HFFc6 (cell line): ENCODE measurements around the gene MRPL51. TPM values are rescaled to one million over a fixed set of nuclear protein-coding genes. Genes with fewer than 3 reads are reported as not detected.

Experiments used
- DNase-seq: peaks from one replicate; pipeline ENCODE4 v3.0.0-alpha.2; 2018
- H3K27ac Mint-ChIP-seq: 2 replicates; pipeline ENCODE4 v1.8.0; 2020; ENCODE audit warnings: mild to moderate bottlenecking, mixed read lengths
- H3K27me3 Mint-ChIP-seq: 2 replicates; pipeline ENCODE4 v1.8.0; 2021; ENCODE audit warnings: mild to moderate bottlenecking, moderate library complexity, mixed read lengths; ENCODE audit not compliant: insufficient read depth
- H3K36me3 Mint-ChIP-seq: 2 replicates; pipeline ENCODE4 v1.8.0; 2021; ENCODE audit warnings: low read depth, mixed read lengths
- H3K4me1 Mint-ChIP-seq: 2 replicates; pipeline ENCODE4 v1.8.0; 2020; ENCODE audit warnings: low read depth, mixed read lengths
- H3K4me3 Mint-ChIP-seq: 2 replicates; pipeline ENCODE4 v1.8.0; 2020; ENCODE audit warnings: mild to moderate bottlenecking, moderate library complexity, mixed read lengths
- H3K9me3 Mint-ChIP-seq: 2 replicates; pipeline ENCODE4 v1.8.0; 2020; ENCODE audit warnings: mild to moderate bottlenecking, mixed read lengths
- total RNA-seq, 6 experiments: library from RNA; stranded (reverse); fragmentation: NEBNext Ultra II Directional; extraction: Animal tissue kit (Norgen Biotek cat#: 25700); gene quantifications; 2 replicates in 1 of 6; 3 replicates in 5 of 6; pipeline ENCODE4 v1.2.3, GENCODE V29; 2021
- TF ChIP-seq, protein P1 (sequence below): fragments of 200-600 bp; sonication (generic); IDR thresholded peaks from 2 replicates; pipeline ENCODE4 v1.5.0; 2021; ENCODE audit warnings: antibody characterized with exemption, mild to moderate bottlenecking

Gene MRPL51
- total RNA-seq, 6 experiments from 2014 or later, result 227 to 290 (median 257) TPM

GRCh38 chr12:6459004-6459337 lies 34.1 kb downstream of the MRPL51 start:
- H3K36me3 Mint-ChIP-seq, result peaks cover 21% of the 10 kb centered on the region
- H3K27ac Mint-ChIP-seq, result no peak overlapping the region
- H3K9me3 Mint-ChIP-seq, result no peaks in the 10 kb centered on the region
- H3K4me1 Mint-ChIP-seq, result no peaks in the 10 kb centered on the region
- peaks cover 2% of the 10 kb centered on the region; the same call in 1 of the 2 replicates for H3K27me3 Mint-ChIP-seq
- TF ChIP-seq, protein P1, sequence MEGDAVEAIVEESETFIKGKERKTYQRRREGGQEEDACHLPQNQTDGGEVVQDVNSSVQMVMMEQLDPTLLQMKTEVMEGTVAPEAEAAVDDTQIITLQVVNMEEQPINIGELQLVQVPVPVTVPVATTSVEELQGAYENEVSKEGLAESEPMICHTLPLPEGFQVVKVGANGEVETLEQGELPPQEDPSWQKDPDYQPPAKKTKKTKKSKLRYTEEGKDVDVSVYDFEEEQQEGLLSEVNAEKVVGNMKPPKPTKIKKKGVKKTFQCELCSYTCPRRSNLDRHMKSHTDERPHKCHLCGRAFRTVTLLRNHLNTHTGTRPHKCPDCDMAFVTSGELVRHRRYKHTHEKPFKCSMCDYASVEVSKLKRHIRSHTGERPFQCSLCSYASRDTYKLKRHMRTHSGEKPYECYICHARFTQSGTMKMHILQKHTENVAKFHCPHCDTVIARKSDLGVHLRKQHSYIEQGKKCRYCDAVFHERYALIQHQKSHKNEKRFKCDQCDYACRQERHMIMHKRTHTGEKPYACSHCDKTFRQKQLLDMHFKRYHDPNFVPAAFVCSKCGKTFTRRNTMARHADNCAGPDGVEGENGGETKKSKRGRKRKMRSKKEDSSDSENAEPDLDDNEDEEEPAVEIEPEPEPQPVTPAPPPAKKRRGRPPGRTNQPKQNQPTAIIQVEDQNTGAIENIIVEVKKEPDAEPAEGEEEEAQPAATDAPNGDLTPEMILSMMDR, result no peak
- DNase-seq, result no peak
- no peak overlapping the region for H3K4me3 Mint-ChIP-seq

DNA sequence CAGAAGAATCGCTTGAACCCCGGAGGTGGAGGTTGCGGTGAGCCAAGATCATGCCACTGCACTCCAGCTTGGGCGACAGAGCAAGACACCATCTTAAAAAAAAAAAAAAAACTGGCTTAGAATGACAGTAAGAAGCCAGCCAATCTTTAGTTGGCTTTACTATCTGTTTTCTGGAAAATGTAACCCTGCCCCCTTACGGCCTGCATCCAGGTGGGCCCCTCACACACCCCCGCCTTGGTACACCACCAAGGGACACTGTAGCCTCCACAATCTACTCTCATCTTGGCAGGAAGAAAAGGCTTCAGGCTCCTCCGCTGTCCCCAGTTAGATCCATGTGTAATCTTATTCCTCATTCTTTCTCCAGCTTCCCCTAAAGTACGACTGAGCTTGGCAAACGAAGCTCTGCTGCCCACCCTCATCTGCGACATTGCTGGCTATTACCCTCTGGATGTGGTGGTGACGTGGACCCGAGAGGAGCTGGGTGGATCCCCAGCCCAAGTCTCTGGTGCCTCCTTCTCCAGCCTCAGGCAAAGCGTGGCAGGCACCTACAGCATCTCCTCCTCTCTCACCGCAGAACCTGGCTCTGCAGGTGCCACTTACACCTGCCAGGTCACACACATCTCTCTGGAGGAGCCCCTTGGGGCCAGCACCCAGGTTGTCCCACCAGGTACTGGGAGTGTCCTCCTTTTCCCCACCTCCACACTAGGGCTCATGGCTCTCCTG lies 34.6 kb downstream of the MRPL51 start:
- DNase-seq, result no peak
- TF ChIP-seq, protein P1, result no peak
- Mint-ChIP-seq H3K36me3 (peaks cover 22% of the 10 kb centered on the region), H3K27ac (no peak overlapping the region), H3K27me3 (peaks cover 2% of the 10 kb centered on the region; the same call in 1 of the 2 replicates), H3K4me1 (no peaks in the 10 kb centered on the region), H3K9me3 (no peaks in the 10 kb centered on the region), H3K4me3 (no peak overlapping the region)

DNA sequence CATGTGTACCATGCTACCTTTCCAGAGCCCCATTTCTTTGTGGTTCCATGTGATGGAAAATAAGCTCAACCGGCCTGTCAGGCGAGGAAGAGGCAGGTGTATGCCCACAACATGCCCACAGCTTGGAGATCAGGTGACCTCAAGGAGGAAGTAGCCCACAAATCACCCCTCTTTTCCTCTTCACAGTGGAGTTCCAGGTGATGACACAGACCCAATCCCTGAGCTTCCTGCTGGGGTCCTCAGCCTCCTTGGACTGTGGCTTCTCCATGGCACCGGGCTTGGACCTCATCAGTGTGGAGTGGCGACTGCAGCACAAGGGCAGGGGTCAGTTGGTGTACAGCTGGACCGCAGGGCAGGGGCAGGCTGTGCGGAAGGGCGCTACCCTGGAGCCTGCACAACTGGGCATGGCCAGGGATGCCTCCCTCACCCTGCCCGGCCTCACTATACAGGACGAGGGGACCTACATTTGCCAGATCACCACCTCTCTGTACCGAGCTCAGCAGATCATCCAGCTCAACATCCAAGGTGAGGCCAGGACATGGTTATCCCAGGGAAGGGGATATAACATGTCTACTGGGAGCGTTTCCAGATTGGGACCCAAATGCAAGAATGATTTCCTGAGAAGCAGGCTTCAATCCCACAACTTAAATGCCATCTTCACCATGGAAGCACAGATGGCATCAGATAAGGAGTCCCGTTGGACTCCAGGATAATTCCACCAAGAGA lies 35.7 kb downstream of the MRPL51 start:
- no peak overlapping the region for H3K4me3 Mint-ChIP-seq
- H3K9me3 Mint-ChIP-seq, result no peaks in the 10 kb centered on the region
- TF ChIP-seq, protein P1, result no peak
- peaks cover 2% of the 10 kb centered on the region; the same call in 1 of the 2 replicates for H3K27me3 Mint-ChIP-seq
- peaks cover 24% of the 10 kb centered on the region for H3K36me3 Mint-ChIP-seq
- peaks cover 7% of the 10 kb centered on the region for H3K4me1 Mint-ChIP-seq
- no peak for DNase-seq
- peak overlapping the region; percentile 42; the same call in 1 of the 2 replicates for H3K27ac Mint-ChIP-seq

GRCh38 chr12:6452944-6453630 lies 40.0 kb downstream of the MRPL51 start:
- Mint-ChIP-seq H3K4me3 (peak overlapping the region; percentile 94), H3K27me3 (peaks cover 2% of the 10 kb centered on the region), H3K9me3 (no peaks in the 10 kb centered on the region), H3K27ac (peak overlapping the region; percentile 99), H3K4me1 (peaks cover 34% of the 10 kb centered on the region), H3K36me3 (peaks cover 13% of the 10 kb centered on the region)
- TF ChIP-seq, protein P1, result no peak
- no peak for DNase-seq

DNA sequence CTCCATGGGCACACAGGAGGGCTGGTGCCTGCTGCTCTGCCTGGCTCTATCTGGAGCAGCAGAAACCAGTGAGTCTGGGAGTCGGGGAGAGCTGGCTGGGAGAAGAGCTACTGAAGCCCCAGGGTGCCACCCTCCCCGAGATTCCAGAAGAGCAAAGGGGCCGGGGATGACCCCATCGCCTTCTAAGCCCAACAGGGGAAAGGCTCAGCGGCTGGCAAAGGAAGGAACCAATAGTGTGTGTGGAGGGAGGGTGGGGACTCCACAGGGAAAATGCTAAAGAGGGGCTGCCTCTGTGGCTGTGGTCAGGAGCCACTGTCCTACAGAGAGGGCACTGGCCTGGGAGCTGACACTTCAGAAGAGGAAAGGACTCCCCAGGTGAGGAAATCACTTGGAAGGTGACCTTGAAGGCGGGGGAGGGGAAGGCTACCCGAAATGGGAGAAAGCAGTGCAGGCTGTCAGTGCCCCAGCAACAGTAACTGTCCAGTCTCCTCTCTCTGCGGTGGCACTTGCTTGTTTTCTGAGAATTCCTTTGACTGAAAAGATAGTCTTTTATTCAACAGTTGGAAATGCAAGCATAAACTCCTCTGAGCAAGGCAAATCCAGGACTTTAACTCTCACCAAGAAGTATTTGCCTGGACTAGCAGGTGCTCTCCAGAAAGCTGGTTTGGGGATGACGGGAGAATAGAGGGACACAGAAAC lies 40.7 kb downstream of the MRPL51 start:
- DNase-seq, result no peak
- Mint-ChIP-seq H3K27ac (peak overlapping the region; percentile 99), H3K27me3 (peaks cover 2% of the 10 kb centered on the region), H3K36me3 (peaks cover 19% of the 10 kb centered on the region), H3K9me3 (no peaks in the 10 kb centered on the region), H3K4me3 (peak overlapping the region; percentile 94), H3K4me1 (peaks cover 37% of the 10 kb centered on the region)
- TF ChIP-seq, protein P1, result no peak
